Esophagus squamous epithelium (tissue), 5 donors: ENCODE measurements around the gene GPHN. TPM values are rescaled to one million over a fixed set of nuclear protein-coding genes. Genes with fewer than 3 reads are reported as not detected.
"Not testable (repeated sequence)": the region's sequence is repeated elsewhere in the genome, so short reads cannot be mapped to it uniquely, and the experiment has no call there.

Experiments used
- DNase-seq: peaks from one replicate; lab custom pipeline; 2025; lab: John Stamatoyannopoulos, UW
- H3K27ac ChIP-seq, 4 donors: fragments of 200-600 bp; sonication (generic); one replicate each; pipeline ENCODE4 v1.5.1; 2016 to 2019; ENCODE audit warnings: mild to moderate bottlenecking in 1 of 4
- H3K27me3 ChIP-seq, 4 donors: fragments of 200-600 bp; sonication (generic); 1 replicate in 3 of 4; 2 replicates in 1 of 4; pipeline versions ENCODE4 v1.5.1 to v1.6.0; 2017 to 2021; ENCODE audit warnings: antibody characterized with exemption in 1 of 4
- H3K36me3 ChIP-seq, 3 donors: fragments of 200-600 bp; sonication (generic); one replicate each; pipeline ENCODE4 v1.5.1; 2016 to 2019
- H3K4me1 ChIP-seq, 3 donors: fragments of 200-600 bp; sonication (generic); one replicate each; pipeline ENCODE4 v1.5.1; 2017 to 2019
- H3K4me3 ChIP-seq, 4 donors: fragments of 200-600 bp; sonication (generic); 1 replicate in 3 of 4; 2 replicates in 1 of 4; pipeline ENCODE4 v1.5.1; 2016 to 2019; ENCODE audit warnings: mild to moderate bottlenecking in 2 of 4, moderate library complexity in 1 of 4
- H3K9me3 ChIP-seq, 3 donors: fragments of 200-600 bp; sonication (generic); one replicate each; pipeline ENCODE4 v1.5.1; 2016 to 2019
- CTCF ChIP-seq, 6 experiments: fragments of 450-650 bp in 4 of 6; fragments of 200-600 bp in 2 of 6; sonication (generic) in 2 of 6; IDR thresholded peaks; one replicate each; pipeline ENCODE4 v1.5.1; 2016 to 2019; ENCODE audit warnings: antibody characterized with exemption in 6 of 6, mild to moderate bottlenecking in 4 of 6, moderate library complexity in 4 of 6
- POLR2A ChIP-seq, 4 donors: fragments of 450-650 bp; IDR thresholded peaks; one replicate each; pipeline ENCODE4 v1.6.1; 2017; ENCODE audit warnings: antibody characterized with exemption in 4 of 4, mild to moderate bottlenecking in 4 of 4, moderate library complexity in 3 of 4
- WGBS, 2 donors: methylation state at CpG; one replicate each; pipeline ENCODE4 v1.1.5; 2018; 5-methylcytosine and 5-hydroxymethylcytosine counted together
- intact Hi-C: fragments of 100-400 bp; cut with DNase I; formaldehyde crosslinking; loops from one replicate; pipeline ENCODE4 v1.15.0; 2022
- total RNA-seq, 4 donors: library from RNA; depleted of rRNA; stranded (reverse); fragments of >200 nt; gene quantifications; one replicate each; pipeline ENCODE4 v1.1.0, GENCODE V29; 2016
- donor health status: DM: yes; HTN: yes; CAD: no.

Gene GPHN
- total RNA-seq, 4 donors from 2014 or later = 8.3 to 28.4 (median 12.8) TPM

- no peak overlapping the region for H3K4me3 ChIP-seq
- H3K36me3 ChIP-seq = peaks cover 0 to 4% (median 0%) of the 10 kb centered on the region in 3 donors
- no peak overlapping the region for H3K27ac ChIP-seq
- no peaks in the 10 kb centered on the region for H3K4me1 ChIP-seq
- peaks cover 0 to 7% (median 0%) of the 10 kb centered on the region in 3 donors for H3K9me3 ChIP-seq
- no peak for TF ChIP-seq POLR2A (IDR thresholded peaks at IDR 0.05)
- TF ChIP-seq CTCF (IDR thresholded peaks at IDR 0.05) = no peak
- no peaks in the 10 kb centered on the region for H3K27me3 ChIP-seq
- WGBS, 2 donors = no CpG with 5 or more reads among the region's 4 CpGs
- no peak for DNase-seq
- intact Hi-C loops = no loop called here
Observed at GRCh38 chr14:66701813-66702212, 193.9 kb downstream of the GPHN start.

GRCh38 chr14:66708267-66708666 is 200.3 kb downstream of the GPHN start:
- peaks cover 0 to 15% (median 1%) of the 10 kb centered on the region in 3 donors for H3K9me3 ChIP-seq
- H3K36me3 ChIP-seq = no peaks in the 10 kb centered on the region
- no peak overlapping the region for H3K4me3 ChIP-seq
- no peak overlapping the region for H3K27ac ChIP-seq
- no peaks in the 10 kb centered on the region for H3K4me1 ChIP-seq
- DNase-seq = no peak
- intact Hi-C loops = no loop called here
- TF ChIP-seq POLR2A (IDR thresholded peaks at IDR 0.05) = no peak
- no peak for TF ChIP-seq CTCF (IDR thresholded peaks at IDR 0.05)
- H3K27me3 ChIP-seq = no peaks in the 10 kb centered on the region

DNA sequence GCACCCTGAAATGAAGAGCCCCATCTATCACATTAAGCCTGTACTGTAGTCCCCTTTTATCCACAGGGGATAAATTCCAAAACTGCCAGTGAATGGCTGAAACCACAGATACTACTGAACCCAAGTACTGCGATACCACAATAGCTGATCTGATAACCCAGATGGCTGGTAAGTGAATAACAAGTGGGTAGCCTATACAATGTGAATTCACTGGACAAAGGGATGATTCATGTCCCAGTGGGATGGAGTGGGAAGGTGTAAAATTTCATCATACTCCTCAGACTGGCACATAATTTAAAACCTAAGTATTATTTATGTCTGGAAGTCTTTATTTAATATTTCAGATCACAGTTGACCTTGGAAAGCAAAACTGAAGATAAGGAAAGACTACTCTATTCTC is 201.3 kb downstream of the GPHN start:
- WGBS, 2 donors = 70 to 100% methylated on average over 1 of the region's 1 CpG
- Histone ChIP-seq H3K36me3 (no peaks in the 10 kb centered on the region), H3K4me3 (no peak overlapping the region), H3K4me1 (no peaks in the 10 kb centered on the region), H3K27me3 (no peaks in the 10 kb centered on the region), H3K27ac (no peak overlapping the region), H3K9me3 (peaks cover 0 to 23% (median 6%) of the 10 kb centered on the region in 3 donors)
- TF ChIP-seq POLR2A (IDR thresholded peaks at IDR 0.05) = no peak
- no peak for TF ChIP-seq CTCF (IDR thresholded peaks at IDR 0.05)
- no peak for DNase-seq
- intact Hi-C loops = no loop called here

- H3K4me3 ChIP-seq, H3K4me1 ChIP-seq, H3K36me3 ChIP-seq, DNase-seq, H3K27ac ChIP-seq, intact Hi-C loops, H3K27me3 ChIP-seq: not testable (repeated sequence)
- WGBS, 2 donors = 64 to 75% methylated on average over 4 of the region's 4 CpGs
- H3K9me3 ChIP-seq = peaks cover 0 to 16% (median 6%) of the 10 kb centered on the region in 3 donors
Observed at GRCh38 chr14:66714291-66714690, 206.3 kb downstream of the GPHN start.

GRCh38 chr14:66715313-66715712 is 207.4 kb downstream of the GPHN start:
- H3K4me1 ChIP-seq, H3K27ac ChIP-seq, intact Hi-C loops, DNase-seq, H3K36me3 ChIP-seq, H3K4me3 ChIP-seq, H3K27me3 ChIP-seq: not testable (repeated sequence)
- WGBS, 2 donors = 54 to 61% methylated on average over 2 of the region's 2 CpGs
- peaks cover 0 to 16% (median 6%) of the 10 kb centered on the region in 3 donors for H3K9me3 ChIP-seq

- Histone ChIP-seq H3K36me3 (no peaks in the 10 kb centered on the region), H3K4me3 (no peak overlapping the region), H3K27ac (no peak overlapping the region), H3K27me3 (no peaks in the 10 kb centered on the region), H3K9me3 (peaks cover 0 to 16% (median 6%) of the 10 kb centered on the region in 3 donors), H3K4me1 (no peaks in the 10 kb centered on the region)
- DNase-seq = no peak
- TF ChIP-seq CTCF (IDR thresholded peaks at IDR 0.05) = no peak
- no peak for TF ChIP-seq POLR2A (IDR thresholded peaks at IDR 0.05)
- intact Hi-C loops = no loop called here
Observed at GRCh38 chr14:66716227-66716626, 208.3 kb downstream of the GPHN start.
